Activated CD8-positive, alpha-beta memory T cell treated with anti-CD3 and anti-CD28 coated beads for 48 hours (primary cell): Measurements from ENCODE around the gene RBFOX2.
"Not testable (repeated sequence)": the region's sequence is repeated elsewhere in the genome, so short reads cannot be mapped to it uniquely, and the experiment has no call there.

Experiments used
- DNase-seq, 3 experiments: peaks; one replicate each; pipeline ENCODE4 v3.0.0-alpha.2; 2020; ENCODE audit warnings: low read depth in 2 of 3, low spot score in 2 of 3

The RBFOX2 gene

DNA sequence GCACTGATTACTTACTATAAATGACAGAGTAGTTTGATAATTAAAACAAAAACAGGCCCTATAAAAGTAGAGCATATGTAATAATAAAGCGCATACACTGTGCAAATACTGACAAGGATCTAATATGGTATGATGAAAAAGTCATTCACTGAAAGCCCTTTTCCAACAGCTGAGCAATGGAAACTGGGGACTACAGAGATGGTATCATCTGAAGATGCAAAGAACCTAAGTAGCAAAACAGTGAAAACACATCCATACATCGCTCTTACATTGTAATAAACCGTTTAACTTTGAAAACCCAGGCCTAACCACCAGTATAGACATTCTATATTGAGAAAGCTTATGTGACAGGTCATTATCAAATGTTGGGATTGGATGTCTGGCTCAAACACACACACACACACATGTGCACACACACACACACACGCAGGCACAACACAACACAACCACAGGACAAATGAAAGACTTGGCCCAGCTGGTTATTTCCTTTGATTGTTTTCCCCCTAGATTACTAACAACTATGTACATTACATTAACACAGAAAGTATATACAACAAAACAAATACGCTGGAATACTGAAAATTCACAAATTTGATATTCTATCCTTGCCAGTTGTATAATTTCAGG lies 191.4 kb downstream of the RBFOX2 start:
- no peak for DNase-seq

DNA sequence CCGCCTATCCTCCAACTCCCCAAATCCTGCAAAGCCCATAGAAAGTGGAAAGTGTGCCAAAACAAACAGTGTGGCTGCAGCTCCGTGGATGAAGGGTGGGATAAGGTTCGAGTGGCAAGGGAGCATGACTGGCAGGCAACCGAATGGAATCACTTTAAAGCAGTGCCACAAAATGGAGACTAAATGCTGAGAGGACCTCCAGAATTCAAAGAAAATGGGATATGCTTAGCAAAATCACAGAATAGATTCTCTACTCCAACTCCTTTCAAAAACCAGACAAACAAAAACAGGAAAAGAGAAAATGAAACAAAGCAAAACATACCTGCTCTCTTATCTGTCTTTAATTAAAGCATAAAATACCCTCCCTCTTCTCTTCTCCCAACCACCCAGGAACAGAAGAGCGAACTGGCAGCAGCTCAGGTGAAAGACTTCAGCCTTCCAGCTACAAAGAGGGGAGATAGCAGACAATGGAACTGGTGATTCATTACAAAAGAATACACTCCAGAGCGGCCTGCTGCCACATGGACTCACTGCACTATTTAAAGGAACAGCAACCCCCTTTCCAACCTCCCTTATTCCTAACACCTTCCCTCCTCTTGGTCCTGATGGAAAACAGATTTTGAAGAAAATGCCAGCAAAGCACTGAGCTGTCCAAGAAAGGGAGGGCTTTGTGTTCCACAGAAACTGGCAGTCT lies 192.5 kb downstream of the RBFOX2 start:
- DNase-seq: no peak

DNA sequence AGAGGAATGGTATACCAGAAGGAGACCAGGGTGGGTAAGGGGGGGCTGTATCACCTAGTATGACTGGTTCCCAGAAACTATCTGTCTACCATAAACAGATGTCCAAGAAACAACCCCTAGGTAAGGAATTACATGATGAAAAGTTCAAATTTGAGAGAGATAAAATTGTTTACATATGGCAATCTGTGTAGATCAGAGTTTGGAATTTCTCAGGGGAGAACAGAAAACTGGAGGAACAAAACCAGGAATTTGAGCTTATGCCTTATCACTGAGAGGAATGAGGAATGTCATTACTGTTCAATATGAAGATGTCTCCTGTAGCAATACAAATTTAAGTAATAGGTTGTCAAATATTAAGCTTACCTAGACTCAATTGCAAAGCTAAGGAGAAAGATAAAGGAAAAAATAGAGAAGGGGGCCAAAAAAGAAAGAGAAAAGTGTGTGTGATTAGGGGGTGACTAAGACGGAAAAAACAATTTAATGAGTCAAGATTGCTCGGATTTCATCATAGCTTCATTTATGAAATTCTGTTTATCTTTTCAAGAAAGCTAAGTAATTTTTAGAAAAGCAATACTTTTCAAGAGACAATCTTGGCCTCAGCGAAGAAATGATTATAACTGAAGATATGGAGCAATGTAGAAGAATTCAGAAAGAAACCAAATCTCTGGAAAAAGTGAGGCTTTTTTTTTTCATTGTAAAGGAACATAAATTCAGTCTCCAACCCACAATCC lies 193.2 kb downstream of the RBFOX2 start:
- DNase-seq: no peak

DNA sequence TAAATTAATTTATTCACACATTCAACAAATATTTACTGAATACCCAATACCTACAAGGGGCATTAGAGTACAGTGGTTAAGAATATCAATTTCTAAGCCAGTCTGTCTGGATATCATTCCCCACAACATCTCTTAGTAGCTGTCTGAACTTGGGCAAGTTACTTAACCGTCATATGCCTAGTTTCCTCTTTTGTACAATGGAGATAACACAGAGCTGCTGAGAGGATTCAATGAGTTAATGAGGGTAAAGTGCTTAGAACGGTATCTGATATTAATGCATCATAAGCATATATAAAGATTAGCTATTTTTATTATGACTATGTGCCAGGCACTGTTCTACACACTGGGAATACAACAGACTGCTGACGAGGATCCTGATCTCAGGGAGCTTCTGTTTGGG lies 194.6 kb downstream of the RBFOX2 start:
- no peak for DNase-seq

DNA sequence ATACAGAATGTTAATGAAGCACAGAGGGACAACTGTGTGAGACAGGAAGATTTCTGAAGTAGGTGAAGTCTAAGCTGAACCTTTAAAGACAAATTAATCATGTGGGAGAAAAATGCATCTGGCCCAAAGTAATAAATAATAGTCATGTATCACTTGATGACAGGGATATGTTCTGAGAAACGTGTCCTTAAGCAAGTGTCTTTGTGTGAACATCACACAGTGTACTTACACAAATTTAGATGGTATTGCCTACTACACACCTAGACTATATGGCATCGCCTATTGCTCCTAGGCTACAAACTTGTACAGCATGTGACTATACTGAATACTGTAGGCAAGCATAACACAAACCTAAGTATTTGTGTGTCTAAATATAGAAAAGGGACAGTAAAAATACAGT lies 198.3 kb downstream of the RBFOX2 start:
- no peak for DNase-seq

DNA sequence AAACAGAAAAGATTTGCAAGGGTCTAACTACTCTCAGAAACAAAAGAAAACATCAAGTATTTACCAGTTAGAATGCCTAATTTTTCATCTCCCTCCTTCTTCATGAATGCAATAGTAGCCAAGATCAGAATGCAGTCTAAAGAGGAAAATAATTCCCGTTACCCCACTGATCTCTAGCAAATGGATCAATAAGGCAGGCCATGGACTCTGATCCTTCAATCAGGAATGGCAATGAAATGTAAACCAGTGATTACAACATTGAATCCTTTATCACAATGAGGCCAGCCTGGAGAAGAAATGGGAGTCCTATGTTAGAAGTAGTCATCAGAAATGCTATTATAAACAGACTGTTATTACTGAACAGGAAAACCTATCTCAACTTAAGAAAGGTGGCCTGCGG lies 204.4 kb downstream of the RBFOX2 start:
- no peak for DNase-seq

DNA sequence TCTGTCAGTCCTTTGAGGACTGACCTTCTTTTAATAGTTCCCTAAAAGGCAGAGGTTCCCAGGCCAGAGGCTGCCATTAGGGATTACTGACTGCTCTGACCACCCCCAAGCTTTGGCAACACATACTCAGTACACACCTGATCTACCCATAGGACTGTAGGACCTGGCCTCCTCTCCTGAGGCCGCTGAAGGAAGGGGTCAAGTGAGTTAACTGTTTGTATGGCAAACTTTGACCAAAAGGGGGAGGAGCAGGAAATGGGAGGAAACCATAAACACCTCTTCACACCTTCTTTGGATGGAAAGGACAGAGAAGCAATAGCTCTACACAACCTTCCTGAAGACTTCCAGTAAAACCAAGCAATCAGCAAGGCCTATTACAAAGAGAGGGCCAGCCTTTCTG lies 207.0 kb downstream of the RBFOX2 start:
- no peak for DNase-seq

DNA sequence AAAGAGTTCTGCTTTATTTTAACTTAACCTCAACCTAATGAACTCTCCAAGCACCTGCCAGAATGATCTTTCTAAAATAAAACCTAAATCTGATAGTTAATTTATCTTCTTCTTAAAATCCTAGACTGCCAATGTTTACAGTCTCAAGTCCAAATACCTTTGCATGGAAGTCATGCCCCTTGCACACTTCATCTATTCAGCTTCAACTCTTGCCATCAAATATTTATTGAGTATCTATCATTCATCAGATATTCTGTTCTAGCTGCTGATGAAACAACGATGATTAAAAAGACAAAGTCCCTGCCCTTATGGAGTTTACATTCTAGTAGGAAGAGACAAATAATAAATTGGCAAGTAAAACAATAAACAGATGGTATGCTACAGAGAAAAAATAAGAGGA lies 209.2 kb downstream of the RBFOX2 start:
- DNase-seq: no peak

DNA sequence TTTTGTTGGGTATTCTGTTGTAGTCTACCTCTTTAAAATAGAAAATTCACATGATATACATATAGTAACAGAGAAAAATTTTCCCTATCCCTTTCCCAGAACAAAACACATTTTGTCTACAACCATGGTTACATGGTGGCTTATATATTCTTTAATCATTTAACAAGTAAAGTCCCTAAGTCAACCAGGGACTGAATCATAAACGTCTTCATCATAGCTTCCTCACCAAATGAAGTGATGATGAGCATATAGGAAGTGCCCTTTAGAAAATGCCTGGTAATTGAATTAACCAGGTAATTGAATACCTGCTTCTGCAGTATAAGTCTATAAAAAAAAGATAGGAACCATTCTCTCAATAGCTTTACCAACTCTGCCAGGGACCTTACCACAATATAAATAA lies 209.7 kb downstream of the RBFOX2 start:
- no peak for DNase-seq

DNA sequence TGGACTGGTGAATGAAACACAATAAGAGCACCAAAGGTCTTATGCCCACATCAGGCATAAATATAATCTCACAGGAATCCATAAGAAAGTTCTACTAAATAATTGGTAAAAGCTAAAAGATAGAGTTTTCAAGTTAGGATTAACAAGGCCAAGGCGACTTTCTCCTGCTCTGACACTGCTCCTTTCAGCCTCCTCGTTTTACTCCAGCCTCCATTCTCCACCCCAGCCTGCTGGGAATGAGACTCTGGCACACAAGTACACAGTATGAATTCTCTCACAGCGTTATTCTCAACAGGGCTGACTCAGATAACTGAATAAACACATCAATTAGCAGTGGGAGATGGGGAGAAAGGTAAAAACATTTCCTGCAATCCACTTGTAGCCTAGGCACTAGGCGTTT lies 216.0 kb downstream of the RBFOX2 start:
- DNase-seq: no peak

DNA sequence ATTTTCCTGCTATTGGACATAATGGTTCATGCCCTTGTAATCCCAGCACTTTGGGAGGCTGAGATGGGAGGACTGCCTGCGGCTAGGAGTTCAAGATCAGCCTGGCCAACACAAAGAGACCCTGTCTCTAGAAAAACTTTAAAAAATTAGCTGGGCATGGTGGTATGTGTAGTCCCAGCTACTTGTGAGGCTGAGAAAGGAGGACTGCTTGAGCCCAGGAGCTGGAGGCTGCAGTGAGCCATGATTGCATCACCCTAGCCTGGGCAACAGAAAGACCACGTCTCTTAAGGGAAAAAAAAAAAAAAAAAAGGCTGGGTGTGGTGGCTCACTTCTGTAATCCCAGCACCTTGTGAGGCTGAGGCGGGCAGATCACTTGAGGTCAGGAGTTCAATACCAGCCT lies 217.0 kb downstream of the RBFOX2 start:
- no peak for DNase-seq

DNA sequence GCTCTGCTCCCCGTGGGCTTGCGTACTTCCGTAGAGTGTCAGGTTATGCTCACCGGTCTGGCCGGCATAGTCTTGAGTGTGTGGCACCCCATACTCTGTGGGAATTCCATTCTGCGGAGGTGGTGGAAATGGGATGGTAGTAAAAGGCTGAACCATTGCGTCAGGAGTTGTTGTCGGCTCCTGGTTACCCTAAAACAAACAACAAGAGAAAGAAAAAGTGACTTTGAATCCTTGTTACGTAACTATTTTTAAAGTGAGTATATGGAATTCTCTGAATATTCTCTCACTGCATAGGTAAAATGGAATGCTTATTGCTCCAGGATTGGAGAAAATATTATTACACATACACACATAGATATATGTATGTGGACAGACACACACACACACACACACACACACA lies 218.8 kb downstream of the RBFOX2 start:
- DNase-seq: no peak

DNA sequence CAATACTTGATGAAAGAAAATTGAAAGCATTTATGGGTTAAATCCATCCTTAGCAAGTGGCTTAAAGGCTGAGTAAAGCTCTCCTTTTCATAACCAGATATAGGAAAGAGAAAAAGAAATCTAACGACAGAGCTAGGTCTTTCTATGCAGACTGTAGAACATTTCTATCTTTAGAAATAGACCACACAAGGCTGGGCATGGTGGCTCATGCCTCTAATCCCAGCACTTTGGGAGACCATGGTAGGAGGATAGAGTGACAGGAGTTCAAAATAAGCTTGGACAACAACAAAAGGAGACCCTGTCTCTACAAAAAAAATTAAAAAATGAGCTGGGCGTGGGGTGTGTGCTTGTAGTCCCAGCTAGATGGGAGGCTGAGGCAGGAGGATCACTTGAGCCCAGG lies 220.2 kb downstream of the RBFOX2 start:
- no peak for DNase-seq

DNA sequence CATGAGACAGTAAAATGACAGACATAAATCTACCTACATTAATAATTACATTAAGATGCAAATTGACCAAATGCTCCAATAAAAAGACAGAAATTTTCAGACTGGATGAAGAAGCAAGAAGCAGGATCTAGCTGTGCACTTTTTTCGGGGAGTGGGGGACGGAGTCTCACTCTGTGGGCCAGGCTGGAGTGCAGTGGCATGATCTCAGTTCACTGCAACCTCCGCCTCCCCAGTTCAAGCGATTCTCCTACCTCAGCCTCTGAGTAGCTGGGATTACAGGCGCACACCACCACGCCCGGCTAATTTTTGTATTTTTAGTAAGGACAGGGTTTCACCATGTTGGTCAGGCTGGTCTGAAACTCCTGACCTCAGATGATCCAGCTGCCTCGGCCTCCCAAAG lies 222.0 kb downstream of the RBFOX2 start:
- not testable (repeated sequence) for DNase-seq

DNA sequence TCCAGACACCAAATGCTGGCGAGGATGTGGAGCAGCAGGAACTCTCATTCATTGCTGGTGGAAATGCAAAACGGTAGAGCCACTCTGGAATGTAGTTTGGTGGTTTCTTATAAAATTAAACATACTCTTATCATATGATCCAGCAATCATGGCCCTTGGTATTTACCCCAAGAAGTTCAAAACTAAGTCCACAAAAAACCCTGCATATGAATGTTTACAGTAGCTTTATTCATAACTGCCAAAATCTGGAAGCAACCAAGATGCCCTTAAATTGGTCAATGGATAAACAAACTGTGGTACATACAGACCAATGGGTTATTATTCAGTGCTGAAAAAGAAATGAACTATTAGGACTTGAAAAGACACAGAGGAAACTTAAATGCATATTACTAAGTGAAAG lies 223.2 kb downstream of the RBFOX2 start:
- no peak for DNase-seq

DNA sequence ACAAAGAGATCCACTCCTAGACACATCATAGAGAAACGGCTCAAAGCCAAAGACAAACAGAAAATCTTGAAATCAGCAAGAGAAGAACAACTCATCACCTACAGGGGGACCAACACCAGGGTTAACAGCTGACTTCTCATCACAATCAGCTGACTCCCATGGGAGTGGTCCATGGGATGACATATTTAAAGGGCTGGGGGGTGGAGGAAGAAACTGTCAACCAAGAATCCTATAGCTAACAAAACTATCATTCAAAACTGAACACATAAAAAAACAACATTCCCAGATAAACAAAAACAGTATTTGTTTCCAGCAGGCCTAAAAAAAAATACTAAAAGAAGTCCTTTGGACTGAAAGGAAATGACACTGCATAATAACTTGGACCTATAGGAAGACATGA lies 224.2 kb downstream of the RBFOX2 start:
- no peak for DNase-seq

DNA sequence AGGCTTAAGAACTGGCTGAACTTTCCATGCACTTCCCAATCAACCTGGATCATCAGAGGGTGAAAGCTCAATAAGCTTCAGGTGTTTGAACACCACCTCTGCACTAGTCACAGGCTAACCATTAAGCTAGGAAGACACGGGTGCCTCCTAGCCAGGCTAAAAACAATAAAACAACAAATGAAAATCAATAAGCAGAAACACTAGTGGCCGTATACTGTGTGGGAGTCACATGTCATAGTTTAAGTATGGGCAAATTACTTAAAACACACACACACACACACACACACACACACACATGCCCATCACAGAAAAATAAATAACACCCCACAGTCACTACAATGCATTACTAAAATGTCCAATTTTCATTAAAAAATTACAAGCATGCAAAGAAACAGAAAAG lies 225.7 kb downstream of the RBFOX2 start:
- DNase-seq: no peak

DNA sequence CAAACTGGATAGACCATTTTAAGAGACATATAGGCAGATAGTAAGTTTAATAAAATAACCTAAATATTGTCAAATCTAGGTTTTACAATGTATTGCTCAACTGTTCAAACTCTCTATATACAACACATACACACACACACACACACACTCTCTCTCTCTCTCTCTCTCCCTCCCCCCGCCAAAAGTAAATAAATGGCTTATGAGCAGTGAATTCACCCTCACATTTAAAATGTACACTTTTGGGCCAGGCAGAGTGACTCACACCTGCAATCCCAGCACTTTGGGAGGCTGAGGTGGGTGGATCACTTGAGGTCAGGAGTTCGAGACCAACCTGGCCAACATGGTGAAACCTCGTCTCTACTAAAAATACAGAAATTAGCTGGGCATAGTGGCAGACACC lies 227.3 kb downstream of the RBFOX2 start:
- DNase-seq: not testable (repeated sequence)

DNA sequence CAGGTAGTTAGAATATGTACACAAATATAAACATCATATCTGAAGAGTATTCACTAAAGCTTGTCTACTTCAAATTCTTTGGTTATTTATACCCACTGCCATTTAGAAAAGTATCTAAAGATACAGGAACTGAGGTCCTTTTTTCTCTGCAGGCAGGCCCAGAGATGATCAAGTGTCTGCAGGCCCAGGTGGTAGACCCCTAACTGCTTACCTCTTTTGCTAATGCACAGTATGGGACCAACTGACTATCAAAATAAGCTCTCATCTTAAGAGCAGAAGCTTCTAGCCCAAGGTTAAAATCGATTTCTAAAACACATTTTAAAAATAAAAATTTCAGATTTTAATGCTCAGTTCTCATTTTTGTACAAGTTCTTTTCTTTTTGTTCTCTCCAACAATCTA lies 229.5 kb downstream of the RBFOX2 start:
- DNase-seq: no peak

DNA sequence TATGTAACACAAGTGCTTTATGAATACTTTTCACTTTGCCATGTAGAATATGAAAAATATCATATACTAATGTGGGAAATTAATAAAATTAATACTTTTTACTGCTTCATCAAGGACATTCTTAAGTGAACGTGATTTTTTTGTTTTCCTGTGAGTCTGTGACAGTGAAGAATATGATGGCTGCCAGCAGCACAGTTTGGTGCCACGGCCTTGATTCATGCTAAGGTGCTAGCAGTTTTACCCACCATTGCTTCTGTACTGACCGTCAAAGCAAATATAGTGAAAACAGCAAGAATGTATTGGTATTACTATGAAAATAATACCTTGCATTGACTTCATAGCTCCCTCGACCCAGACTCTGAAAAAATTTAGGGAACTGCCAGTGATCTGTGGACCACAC lies 231.2 kb downstream of the RBFOX2 start:
- no peak for DNase-seq

DNA sequence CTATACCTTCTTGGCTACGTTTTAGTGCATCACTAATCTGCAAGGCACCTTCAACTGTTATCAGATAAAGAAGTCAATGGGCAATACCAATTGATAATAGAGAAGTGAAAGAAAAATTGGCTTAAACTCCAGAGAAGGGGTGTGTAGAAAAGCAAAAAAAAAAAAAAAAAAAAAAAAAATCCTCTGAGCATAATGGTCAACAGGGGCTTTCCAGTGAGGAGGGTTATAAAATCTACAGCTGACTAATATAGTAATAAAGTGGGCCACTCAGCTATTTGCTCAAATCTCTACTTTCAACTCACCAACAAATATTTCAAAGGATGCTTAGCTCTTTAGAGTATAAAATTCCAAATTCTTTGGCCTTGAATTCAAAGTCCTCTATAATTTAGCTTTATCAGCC lies 233.1 kb downstream of the RBFOX2 start:
- no peak for DNase-seq

DNA sequence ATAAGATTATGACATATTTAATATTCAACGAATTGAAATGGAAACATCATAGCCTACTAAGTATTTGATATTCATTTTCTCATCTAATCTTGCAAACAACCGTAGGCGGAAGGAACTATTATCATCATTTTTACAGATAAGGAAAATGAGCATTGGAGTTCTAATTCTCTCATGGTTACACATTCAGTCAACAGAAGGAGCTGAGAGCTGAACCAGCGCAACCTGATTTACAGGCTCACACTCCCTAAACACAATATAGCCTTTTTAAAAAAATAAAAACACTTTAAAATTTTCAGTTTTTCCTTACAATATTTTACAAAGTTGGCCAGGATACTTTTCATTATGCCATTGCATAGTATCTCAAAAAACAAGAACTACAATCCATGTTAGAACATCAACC lies 236.1 kb downstream of the RBFOX2 start:
- no peak for DNase-seq

DNA sequence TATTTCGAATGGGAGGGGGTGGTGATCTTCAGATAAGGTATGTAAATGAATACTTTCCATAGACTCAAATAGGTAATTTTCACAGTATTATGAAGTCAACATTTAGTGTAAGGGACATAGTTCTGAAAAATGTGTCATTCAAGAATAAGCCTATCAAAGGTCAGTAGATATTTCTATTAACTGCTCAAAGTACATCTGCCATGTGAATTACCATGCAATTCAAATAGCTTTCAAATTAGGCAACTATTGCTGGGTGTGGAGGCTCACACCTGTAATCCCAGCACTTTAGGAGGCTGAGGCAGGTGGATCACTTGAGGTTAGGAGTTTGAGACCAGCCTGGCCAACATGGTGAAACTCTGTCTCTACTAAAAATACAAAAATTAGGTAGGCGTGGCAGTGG lies 236.8 kb downstream of the RBFOX2 start:
- not testable (repeated sequence) for DNase-seq
